CD14-positive monocyte (primary cell): ENCODE measurements around the gene CTNS. TPM values are rescaled to one million over a fixed set of nuclear protein-coding genes. Genes with fewer than 3 reads are reported as not detected.

ENCODE experiments used
- DNase-seq, 3 donors: peaks; one replicate each; pipeline ENCODE4 v3.0.0-alpha.2; 2011 to 2022
- H2AFZ ChIP-seq: 2 replicates; pipeline ENCODE4 v1.6.0; 2012; ENCODE audit warnings: mild to moderate bottlenecking, low read depth, low read length, inconsistent platforms; ENCODE audit not compliant: insufficient read depth, poor library complexity, severe bottlenecking
- H3K27ac ChIP-seq, 2 donors: 1 replicate in 1 of 2; 2 replicates in 1 of 2; pipeline ENCODE4 v1.5.1; 2012 to 2013; ENCODE audit warnings: low read length in 2 of 2, control low read depth in 1 of 2, inconsistent platforms in 1 of 2, low read depth in 1 of 2, mild to moderate bottlenecking in 1 of 2
- H3K27me3 ChIP-seq, 2 donors: one replicate each; pipeline versions ENCODE4 v1.6.0 to v1.6.1; 2011 to 2013; ENCODE audit warnings: low read length in 2 of 2; ENCODE audit not compliant: control insufficient read depth in 2 of 2, insufficient read depth in 2 of 2
- H3K36me3 ChIP-seq, 2 donors: replicated peaks in 1 of 2; 1 replicate in 1 of 2; 2 replicates in 1 of 2; pipeline versions ENCODE4 v1.5.1 to v1.6.1; 2012 to 2013; ENCODE audit warnings: low read length in 2 of 2, control low read depth in 1 of 2, inconsistent platforms in 1 of 2, mild to moderate bottlenecking in 1 of 2; ENCODE audit not compliant: insufficient read depth in 2 of 2, control insufficient read depth in 1 of 2
- H3K4me1 ChIP-seq, 2 donors: 1 replicate in 1 of 2; 2 replicates in 1 of 2; pipeline versions ENCODE4 v1.5.1 to v1.6.1; 2012 to 2013; ENCODE audit warnings: low read length in 2 of 2, control low read depth in 1 of 2, inconsistent platforms in 1 of 2, mild to moderate bottlenecking in 1 of 2, moderate library complexity in 1 of 2; ENCODE audit not compliant: insufficient read depth in 2 of 2, control insufficient read depth in 1 of 2
- H3K4me2 ChIP-seq: replicated peaks from 2 replicates; pipeline ENCODE3; 2012; ENCODE audit warnings: low read length, moderate library complexity, mild to moderate bottlenecking; ENCODE audit not compliant: poor library complexity, severe bottlenecking; ENCODE audit errors: extremely low read depth
- H3K4me3 ChIP-seq, 3 experiments: fragments of 200-600 bp in 1 of 3; sonication (generic) in 1 of 3; replicated peaks in 1 of 3; 1 replicate in 2 of 3; 2 replicates in 1 of 3; pipeline ENCODE4 v1.5.1; 2011 to 2013; ENCODE audit warnings: low read length in 3 of 3, mild to moderate bottlenecking in 3 of 3, control low read depth in 2 of 3, low read depth in 2 of 3, inconsistent platforms in 1 of 3, moderate library complexity in 1 of 3
- H3K79me2 ChIP-seq: 2 replicates; pipeline ENCODE4 v1.6.0; 2012; ENCODE audit warnings: mild to moderate bottlenecking, control low read depth, inconsistent platforms, low read length, moderate library complexity; ENCODE audit not compliant: insufficient read depth
- H3K9ac ChIP-seq: 2 replicates; pipeline ENCODE4 v1.6.0; 2017; ENCODE audit warnings: low read length, mild to moderate bottlenecking; ENCODE audit not compliant: insufficient read depth, poor library complexity, severe bottlenecking
- H3K9me3 ChIP-seq, 2 donors: replicated peaks in 1 of 2; 1 replicate in 1 of 2; 2 replicates in 1 of 2; pipeline versions ENCODE4 v1.5.1 to v1.6.1; 2012 to 2013; ENCODE audit warnings: low read length in 2 of 2, control low read depth in 1 of 2; ENCODE audit not compliant: control insufficient read depth in 1 of 2, insufficient read depth in 1 of 2
- H4K20me1 ChIP-seq: 2 replicates; pipeline ENCODE4 v1.6.0; 2012; ENCODE audit warnings: mild to moderate bottlenecking, low read length, control low read depth, moderate library complexity; ENCODE audit not compliant: insufficient read depth
- H3K27ac Mint-ChIP-seq, 7 donors: one replicate each; pipeline ENCODE4 v1.8.0; 2020; ENCODE audit warnings: mild to moderate bottlenecking in 7 of 7, mixed read lengths in 7 of 7, moderate library complexity in 6 of 7, inconsistent platforms in 2 of 7
- H3K27me3 Mint-ChIP-seq, 3 donors: one replicate each; pipeline ENCODE4 v1.8.0; 2021 to 2022; ENCODE audit warnings: low read depth in 3 of 3, mild to moderate bottlenecking in 3 of 3, mixed read lengths in 3 of 3, moderate library complexity in 3 of 3, inconsistent platforms in 1 of 3
- H3K36me3 Mint-ChIP-seq, 2 donors: one replicate each; pipeline ENCODE4 v1.8.0; 2020; ENCODE audit warnings: mixed read lengths in 2 of 2, inconsistent platforms in 1 of 2, mild to moderate bottlenecking in 1 of 2
- H3K4me1 Mint-ChIP-seq: one replicate; pipeline ENCODE4 v1.8.0; 2020; ENCODE audit warnings: mild to moderate bottlenecking, mixed read lengths
- H3K4me3 Mint-ChIP-seq, 2 donors: one replicate each; pipeline ENCODE4 v1.8.0; 2020; ENCODE audit warnings: mild to moderate bottlenecking in 2 of 2, mixed read lengths in 2 of 2, moderate library complexity in 1 of 2
- H3K9me3 Mint-ChIP-seq, 7 donors: one replicate each; pipeline ENCODE4 v1.8.0; 2020 to 2022; ENCODE audit warnings: mixed read lengths in 7 of 7, mild to moderate bottlenecking in 6 of 7, moderate library complexity in 6 of 7, inconsistent platforms in 2 of 7
- WGBS: methylation state at CpG from one replicate; pipeline ENCODE4 v1.1.5; 2013; ENCODE audit warnings: missing lambda C conversion rate; ENCODE audit not compliant: insufficient coverage; 5-methylcytosine and 5-hydroxymethylcytosine counted together
- intact Hi-C, 2 donors: fragments of 100-400 bp; cut with micrococcal nuclease; formaldehyde crosslinking; loops; one replicate each; pipeline versions ENCODE4 v1.15.0 to v1.15.1; 2023
- polyA plus RNA-seq, 3 donors: library from polyadenylated mRNA; depleted of rRNA in 1 of 3; unstranded in 2 of 3; stranded (reverse) in 1 of 3; fragments of 300-500 nt in 2 of 3; fragments of >200 nt in 1 of 3; fragmentation: Illumina TruSeq in 2 of 3; gene quantifications; 1 replicate in 2 of 3; 2 replicates in 1 of 3; pipeline ENCODE4 v1.2.3, GENCODE V29; 2012 to 2021
- TF ChIP-seq, protein P1 (sequence below): fragments of 200-600 bp; IDR thresholded peaks from one replicate; pipeline ENCODE4 v1.8.0; 2022; ENCODE audit warnings: antibody characterized with exemption, mild to moderate bottlenecking

Gene CTNS
- polyA plus RNA-seq, 3 donors, result 11.6 to 11.8 (median 11.7) TPM

DNA sequence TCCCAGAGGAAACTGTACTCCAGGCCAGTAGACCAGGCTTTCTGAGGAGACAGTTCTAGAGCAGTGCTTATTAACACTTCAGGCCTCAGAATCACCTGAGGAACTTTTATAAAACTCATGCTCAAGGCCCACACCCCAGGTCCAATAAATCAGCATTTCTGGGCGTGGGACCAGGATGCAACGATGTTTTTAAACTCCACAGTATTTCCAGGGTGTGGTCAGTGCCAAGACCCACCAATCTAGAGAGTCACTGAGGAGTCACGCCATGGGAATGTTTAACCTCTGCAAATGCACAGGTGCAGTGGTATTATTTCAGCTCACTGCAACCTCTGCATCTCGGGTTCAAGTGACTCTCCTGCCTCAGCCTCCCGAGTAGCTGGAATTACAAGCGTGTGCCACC lies 23.4 kb upstream of the CTNS start:
- Mint-ChIP-seq H3K4me1 (no peaks in the 10 kb centered on the region), H3K36me3 (peaks cover 59 to 81% of the 10 kb centered on the region in 2 donors), H3K9me3 (peaks cover 3 to 17% (median 13%) of the 10 kb centered on the region in 7 donors), H3K4me3 (no peak overlapping the region), H3K27ac (no peak overlapping the region), H3K27me3 (no peaks in the 10 kb centered on the region)
- Histone ChIP-seq H4K20me1 (no peaks in the 10 kb centered on the region), H3K4me1 (no peaks in the 10 kb centered on the region), H2AFZ (no peak overlapping the region), H3K9ac (no peak overlapping the region), H3K27me3 (no peaks in the 10 kb centered on the region), H3K4me3 (no peak overlapping the region), H3K79me2 (no peaks in the 10 kb centered on the region), H3K27ac (no peak overlapping the region), H3K9me3 (peaks cover 3 to 9% of the 10 kb centered on the region in 2 donors), H3K36me3 (peaks cover 52 to 92% of the 10 kb centered on the region in 2 donors), H3K4me2 (no peak overlapping the region)
- WGBS, result 95% methylated on average over 4 of the region's 6 CpGs
- intact Hi-C loops, result no loop called here
- TF ChIP-seq, protein P1, sequence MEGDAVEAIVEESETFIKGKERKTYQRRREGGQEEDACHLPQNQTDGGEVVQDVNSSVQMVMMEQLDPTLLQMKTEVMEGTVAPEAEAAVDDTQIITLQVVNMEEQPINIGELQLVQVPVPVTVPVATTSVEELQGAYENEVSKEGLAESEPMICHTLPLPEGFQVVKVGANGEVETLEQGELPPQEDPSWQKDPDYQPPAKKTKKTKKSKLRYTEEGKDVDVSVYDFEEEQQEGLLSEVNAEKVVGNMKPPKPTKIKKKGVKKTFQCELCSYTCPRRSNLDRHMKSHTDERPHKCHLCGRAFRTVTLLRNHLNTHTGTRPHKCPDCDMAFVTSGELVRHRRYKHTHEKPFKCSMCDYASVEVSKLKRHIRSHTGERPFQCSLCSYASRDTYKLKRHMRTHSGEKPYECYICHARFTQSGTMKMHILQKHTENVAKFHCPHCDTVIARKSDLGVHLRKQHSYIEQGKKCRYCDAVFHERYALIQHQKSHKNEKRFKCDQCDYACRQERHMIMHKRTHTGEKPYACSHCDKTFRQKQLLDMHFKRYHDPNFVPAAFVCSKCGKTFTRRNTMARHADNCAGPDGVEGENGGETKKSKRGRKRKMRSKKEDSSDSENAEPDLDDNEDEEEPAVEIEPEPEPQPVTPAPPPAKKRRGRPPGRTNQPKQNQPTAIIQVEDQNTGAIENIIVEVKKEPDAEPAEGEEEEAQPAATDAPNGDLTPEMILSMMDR, result no peak
- DNase-seq, result no peak

DNA sequence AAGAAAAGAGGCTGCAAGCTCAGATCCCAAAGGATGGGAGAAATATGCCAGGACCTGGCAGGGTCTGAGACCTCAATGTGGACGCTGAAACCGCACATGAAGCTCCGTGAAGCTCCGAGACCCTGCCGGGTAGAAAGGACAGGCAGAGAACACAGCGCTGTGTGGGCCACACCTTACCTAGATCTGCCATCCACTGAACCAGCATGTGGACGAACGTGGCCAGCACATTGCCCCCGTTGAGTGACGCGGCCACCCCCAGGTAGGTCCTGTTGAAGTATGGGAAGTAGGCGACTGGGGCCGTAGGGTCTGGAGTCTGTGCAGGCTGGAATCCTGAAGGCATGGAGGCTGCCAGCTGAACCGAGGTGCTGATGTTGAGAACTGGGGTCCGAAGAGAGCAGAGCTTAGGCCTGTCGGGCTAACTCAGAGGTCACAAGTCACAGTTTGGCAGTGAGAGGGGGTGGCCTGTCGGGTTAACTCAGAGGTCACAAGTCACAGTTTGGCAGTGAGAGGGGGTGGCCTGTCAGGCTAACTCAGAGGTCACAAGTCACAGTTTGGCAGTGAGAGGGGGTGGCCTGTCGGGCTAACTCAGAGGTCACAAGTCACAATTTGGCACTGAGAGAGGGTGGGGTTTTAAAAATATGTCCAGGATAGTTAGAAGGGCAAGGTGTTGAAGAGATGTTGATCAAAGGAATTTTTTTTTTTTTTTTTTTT lies 21.2 kb upstream of the CTNS start:
- peak overlapping the region in 2 of 7 donors; percentile 2 to 68 for H3K27ac Mint-ChIP-seq
- no peak for DNase-seq
- 92% methylated on average over 10 of the region's 18 CpGs for whole genome bisulfite sequencing
- Histone ChIP-seq H3K27ac (no peak overlapping the region), H3K4me1 (no peaks in the 10 kb centered on the region), H2AFZ (no peak overlapping the region), H3K4me3 (no peak overlapping the region), H4K20me1 (no peaks in the 10 kb centered on the region), H3K79me2 (no peaks in the 10 kb centered on the region), H3K9me3 (peaks cover 3 to 9% of the 10 kb centered on the region in 2 donors), H3K4me2 (no peak overlapping the region), H3K36me3 (peaks cover 46 to 87% of the 10 kb centered on the region in 2 donors), H3K27me3 (no peaks in the 10 kb centered on the region), H3K9ac (no peak overlapping the region)
- H3K36me3 Mint-ChIP-seq, result peaks cover 58 to 83% of the 10 kb centered on the region in 2 donors
- intact Hi-C loops, result no loop called here
- no peak overlapping the region for H3K4me3 Mint-ChIP-seq
- no peaks in the 10 kb centered on the region for H3K4me1 Mint-ChIP-seq
- peaks cover 5 to 25% (median 18%) of the 10 kb centered on the region in 7 donors for H3K9me3 Mint-ChIP-seq
- TF ChIP-seq, protein P1, result no peak
- no peaks in the 10 kb centered on the region for H3K27me3 Mint-ChIP-seq
